Measurements from ENCODE around the gene CHN1.

DNA sequence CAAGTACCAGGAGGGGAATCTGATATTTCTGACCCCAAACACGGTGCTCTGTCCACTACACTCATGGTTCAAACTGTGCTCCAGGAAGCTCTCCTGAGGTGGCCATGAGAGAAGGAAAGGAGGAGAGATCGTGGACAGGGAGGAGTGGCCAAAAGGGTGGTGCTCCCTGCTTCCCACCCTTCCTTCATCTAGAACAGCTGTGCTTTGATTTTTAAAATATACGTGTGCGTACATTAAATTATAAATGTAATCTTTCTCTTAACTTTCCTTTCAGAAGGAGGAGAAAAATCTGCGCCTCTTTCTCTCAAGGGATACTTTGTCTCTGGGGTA is 232.7 kb downstream of the CHN1 start:
- TF ChIP-seq, protein P1, sequence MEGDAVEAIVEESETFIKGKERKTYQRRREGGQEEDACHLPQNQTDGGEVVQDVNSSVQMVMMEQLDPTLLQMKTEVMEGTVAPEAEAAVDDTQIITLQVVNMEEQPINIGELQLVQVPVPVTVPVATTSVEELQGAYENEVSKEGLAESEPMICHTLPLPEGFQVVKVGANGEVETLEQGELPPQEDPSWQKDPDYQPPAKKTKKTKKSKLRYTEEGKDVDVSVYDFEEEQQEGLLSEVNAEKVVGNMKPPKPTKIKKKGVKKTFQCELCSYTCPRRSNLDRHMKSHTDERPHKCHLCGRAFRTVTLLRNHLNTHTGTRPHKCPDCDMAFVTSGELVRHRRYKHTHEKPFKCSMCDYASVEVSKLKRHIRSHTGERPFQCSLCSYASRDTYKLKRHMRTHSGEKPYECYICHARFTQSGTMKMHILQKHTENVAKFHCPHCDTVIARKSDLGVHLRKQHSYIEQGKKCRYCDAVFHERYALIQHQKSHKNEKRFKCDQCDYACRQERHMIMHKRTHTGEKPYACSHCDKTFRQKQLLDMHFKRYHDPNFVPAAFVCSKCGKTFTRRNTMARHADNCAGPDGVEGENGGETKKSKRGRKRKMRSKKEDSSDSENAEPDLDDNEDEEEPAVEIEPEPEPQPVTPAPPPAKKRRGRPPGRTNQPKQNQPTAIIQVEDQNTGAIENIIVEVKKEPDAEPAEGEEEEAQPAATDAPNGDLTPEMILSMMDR (IDR thresholded peaks at IDR 0.05 in 4 of 5, conservative IDR thresholded peaks at IDR 0.05 in 1 of 5) = no peak
- TF ChIP-seq POLR2A (IDR thresholded peaks at IDR 0.05) = no peak

Data from gastrocnemius medialis (tissue), 4 donors.